Mesenchymal stem cell (in vitro differentiated cells and primary cell): Measurements from ENCODE around the gene GNRH2.
A peak's percentile ranks its signal among the peaks of the same experiment; 100 is the strongest.
"Not testable (repeated sequence)": the region's sequence is repeated elsewhere in the genome, so short reads cannot be mapped to it uniquely, and the experiment has no call there.

Source experiments
- DNase-seq: peaks from one replicate; pipeline ENCODE4 v3.0.0-alpha.2; 2013
- H2AFZ ChIP-seq: one replicate; pipeline ENCODE4 v1.6.1; 2013; ENCODE audit warnings: low read depth, mild to moderate bottlenecking, control low read depth, inconsistent platforms, low read length, moderate library complexity
- H2AK5ac ChIP-seq: 2 replicates; pipeline ENCODE4 v1.6.1; 2013; ENCODE audit warnings: low read length, moderate library complexity, mild to moderate bottlenecking, inconsistent platforms; ENCODE audit not compliant: severe bottlenecking
- H2BK120ac ChIP-seq: one replicate; pipeline ENCODE4 v1.6.1; 2013; ENCODE audit warnings: low read depth, mild to moderate bottlenecking, inconsistent platforms, low read length, moderate library complexity
- H2BK12ac ChIP-seq, 2 experiments: one replicate each; pipeline ENCODE4 v1.6.1; 2013; ENCODE audit warnings: inconsistent platforms in 2 of 2, low read length in 2 of 2, mild to moderate bottlenecking in 2 of 2, moderate library complexity in 2 of 2, control low read depth in 1 of 2
- H2BK15ac ChIP-seq: one replicate; pipeline ENCODE4 v1.6.1; 2013; ENCODE audit warnings: mild to moderate bottlenecking, low read depth, inconsistent platforms; ENCODE audit not compliant: poor library complexity, severe bottlenecking
- H2BK5ac ChIP-seq: 2 replicates; pipeline ENCODE4 v1.6.1; 2013; ENCODE audit warnings: low read depth, mild to moderate bottlenecking, low read length, control low read depth, inconsistent platforms; ENCODE audit not compliant: poor library complexity, severe bottlenecking
- H3K14ac ChIP-seq, 2 experiments: one replicate each; pipeline ENCODE4 v1.6.1; 2013; ENCODE audit warnings: inconsistent platforms in 2 of 2, low read length in 2 of 2, control low read depth in 1 of 2, mild to moderate bottlenecking in 1 of 2, moderate library complexity in 1 of 2
- H3K18ac ChIP-seq, 2 experiments: one replicate each; pipeline ENCODE4 v1.6.1; 2013; ENCODE audit warnings: inconsistent platforms in 2 of 2, low read length in 2 of 2, control low read depth in 1 of 2, low read depth in 1 of 2, mild to moderate bottlenecking in 1 of 2
- H3K23ac ChIP-seq, 2 experiments: one replicate each; pipeline ENCODE4 v1.6.1; 2013; ENCODE audit warnings: inconsistent platforms in 2 of 2, low read length in 2 of 2, mild to moderate bottlenecking in 2 of 2, moderate library complexity in 2 of 2, control low read depth in 1 of 2
- H3K27ac ChIP-seq: 2 replicates; pipeline ENCODE4 v1.5.1; 2013; ENCODE audit warnings: mild to moderate bottlenecking, moderate library complexity, low read length, control low read depth, inconsistent platforms; ENCODE audit not compliant: poor library complexity, severe bottlenecking
- H3K27me3 ChIP-seq, 2 experiments: 2 replicates each; pipeline versions ENCODE4 v1.6.1 to v1.7.0; 2013; ENCODE audit warnings: low read length in 2 of 2, mild to moderate bottlenecking in 2 of 2, moderate library complexity in 2 of 2, control low read depth in 1 of 2, inconsistent platforms in 1 of 2; ENCODE audit not compliant: control insufficient read depth in 1 of 2, insufficient read depth in 1 of 2
- H3K36me3 ChIP-seq, 2 experiments: 2 replicates each; pipeline versions ENCODE4 v1.6.1 to v1.7.0; 2013; ENCODE audit warnings: low read length in 2 of 2, control low read depth in 1 of 2, inconsistent platforms in 1 of 2, low read depth in 1 of 2, mild to moderate bottlenecking in 1 of 2; ENCODE audit not compliant: insufficient read depth in 2 of 2, control insufficient read depth in 1 of 2
- H3K4ac ChIP-seq, 2 experiments: one replicate each; pipeline ENCODE4 v1.6.1; 2013; ENCODE audit warnings: inconsistent platforms in 2 of 2, low read length in 2 of 2, mild to moderate bottlenecking in 2 of 2, moderate library complexity in 2 of 2, control low read depth in 1 of 2, low read depth in 1 of 2
- H3K4me1 ChIP-seq: 2 replicates; pipeline ENCODE4 v1.6.1; 2013; ENCODE audit warnings: low read depth, low read length, control low read depth; ENCODE audit not compliant: control insufficient read depth, insufficient read depth
- H3K4me2 ChIP-seq: 2 replicates; pipeline ENCODE4 v1.6.1; 2013; ENCODE audit warnings: low read length, mild to moderate bottlenecking, inconsistent platforms; ENCODE audit not compliant: poor library complexity, severe bottlenecking
- H3K4me3 ChIP-seq, 2 experiments: 2 replicates each; pipeline versions ENCODE4 v1.5.1 to v1.7.0; 2013; ENCODE audit warnings: low read length in 2 of 2, mild to moderate bottlenecking in 2 of 2, control low read depth in 1 of 2, low read depth in 1 of 2; ENCODE audit not compliant: insufficient read depth in 1 of 2
- H3K79me1 ChIP-seq: replicated peaks from 2 replicates; pipeline ENCODE4 v1.6.1; 2013; ENCODE audit warnings: mild to moderate bottlenecking, control low read depth, low read length, inconsistent platforms; ENCODE audit not compliant: poor library complexity, severe bottlenecking
- H3K9ac ChIP-seq: 2 replicates; pipeline ENCODE4 v1.7.0; 2013; ENCODE audit warnings: mild to moderate bottlenecking, low read length, moderate library complexity
- H3K9me3 ChIP-seq: 2 replicates; pipeline ENCODE4 v1.7.0; 2013; ENCODE audit warnings: mild to moderate bottlenecking, low read length; ENCODE audit not compliant: control insufficient read depth
- H4K8ac ChIP-seq: one replicate; pipeline ENCODE4 v1.6.1; 2013; ENCODE audit warnings: inconsistent platforms, mild to moderate bottlenecking, low read length, moderate library complexity
- H4K91ac ChIP-seq: one replicate; pipeline ENCODE4 v1.6.1; 2013; ENCODE audit warnings: mild to moderate bottlenecking, low read length, inconsistent platforms
- WGBS: methylation state at CpG from one replicate; pipeline ENCODE4 v1.1.7; 2013; ENCODE audit warnings: mixed read lengths; 5-methylcytosine and 5-hydroxymethylcytosine counted together

GNRH2 gene

GRCh38 chr20:3074812-3075211, 31.4 kb downstream of the GNRH2 start:
- H3K4me2 ChIP-seq: no peak overlapping the region
- peaks cover 25 to 45% of the 10 kb centered on the region in 2 experiments for H3K27me3 ChIP-seq
- H3K27ac ChIP-seq: no peak overlapping the region
- DNase-seq: no peak
- H2AFZ ChIP-seq: no peak overlapping the region
- H3K18ac ChIP-seq: no peak overlapping the region
- no peaks in the 10 kb centered on the region for H3K9me3 ChIP-seq
- no peak overlapping the region for H3K14ac ChIP-seq
- WGBS: 79% methylated on average over 6 of the region's 6 CpGs
- no peak overlapping the region for H4K8ac ChIP-seq
- no peak overlapping the region for H2BK15ac ChIP-seq
- no peak overlapping the region for H2BK120ac ChIP-seq
- H3K4me1 ChIP-seq: peaks cover 11% of the 10 kb centered on the region
- no peak overlapping the region for H3K4me3 ChIP-seq
- H3K79me1 ChIP-seq: no peaks in the 10 kb centered on the region
- no peaks in the 10 kb centered on the region for H3K36me3 ChIP-seq
- no peak overlapping the region for H3K23ac ChIP-seq
- no peak overlapping the region for H2BK12ac ChIP-seq
- H3K4ac ChIP-seq: no peak overlapping the region
- no peak overlapping the region for H2BK5ac ChIP-seq
- no peak overlapping the region for H2AK5ac ChIP-seq
- H3K9ac ChIP-seq: no peak overlapping the region
- H4K91ac ChIP-seq: no peak overlapping the region

- 90% methylated on average over 4 of the region's 6 CpGs for WGBS
- not testable (repeated sequence) for H3K27ac ChIP-seq, H2BK12ac ChIP-seq
These were observed 31.9 kb downstream of the GNRH2 start for GRCh38 chr20:3075315-3075714.

GRCh38 chr20:3077618-3078134, 34.3 kb downstream of the GNRH2 start:
- Histone ChIP-seq H3K4me2 (no peak overlapping the region), H3K27me3 (peaks cover 16 to 55% of the 10 kb centered on the region in 2 experiments), H4K8ac (no peak overlapping the region), H3K4me1 (peaks cover 9% of the 10 kb centered on the region), H3K9me3 (no peaks in the 10 kb centered on the region), H3K79me1 (no peaks in the 10 kb centered on the region), H3K36me3 (peaks cover 0 to 4% of the 10 kb centered on the region in 2 experiments), H3K4ac (no peak overlapping the region), H2AK5ac (no peak overlapping the region), H3K27ac (no peak overlapping the region), H3K9ac (no peak overlapping the region), H2BK120ac (no peak overlapping the region), H3K18ac (no peak overlapping the region), H2BK15ac (no peak overlapping the region), H3K23ac (no peak overlapping the region), H2BK5ac (no peak overlapping the region), H4K91ac (no peak overlapping the region), H3K4me3 (no peak overlapping the region), H3K14ac (no peak overlapping the region), H2BK12ac (no peak overlapping the region), H2AFZ (no peak overlapping the region)
- whole genome bisulfite sequencing: 80% methylated on average over 4 of the region's 4 CpGs
- DNase-seq: no peak

More at GRCh38 chr20:3075315-3075714, 31.9 kb downstream of the GNRH2 start:
- H3K4me3 ChIP-seq, H2BK120ac ChIP-seq, H3K9ac ChIP-seq, H3K9me3 ChIP-seq, H3K4me2 ChIP-seq, H2BK15ac ChIP-seq, H4K91ac ChIP-seq, H3K79me1 ChIP-seq, H2AK5ac ChIP-seq, H2BK5ac ChIP-seq, H3K4ac ChIP-seq, H3K14ac ChIP-seq, H2AFZ ChIP-seq, H3K18ac ChIP-seq, H3K23ac ChIP-seq, H3K36me3 ChIP-seq, DNase-seq, H4K8ac ChIP-seq: not testable (repeated sequence)
- Histone ChIP-seq H3K27me3 (peaks cover 25 to 48% of the 10 kb centered on the region in 2 experiments), H3K4me1 (peaks cover 11% of the 10 kb centered on the region)

- H3K36me3 ChIP-seq: peaks cover 0 to 7% of the 10 kb centered on the region in 2 experiments
- H4K8ac ChIP-seq: peak overlapping the region; percentile 7
- H2BK15ac ChIP-seq: no peak overlapping the region
- peaks cover 23 to 63% of the 10 kb centered on the region in 2 experiments for H3K27me3 ChIP-seq
- H3K9me3 ChIP-seq: no peaks in the 10 kb centered on the region
- H2BK5ac ChIP-seq: no peak overlapping the region
- H3K18ac ChIP-seq: no peak overlapping the region
- no peak overlapping the region for H3K4ac ChIP-seq
- H2AK5ac ChIP-seq: no peak overlapping the region
- 72% methylated on average over 6 of the region's 6 CpGs for WGBS
- H3K4me1 ChIP-seq: peaks cover 18% of the 10 kb centered on the region
- no peak overlapping the region for H3K14ac ChIP-seq
- DNase-seq: no peak
- H3K9ac ChIP-seq: no peak overlapping the region
- H2BK12ac ChIP-seq: no peak overlapping the region
- no peaks in the 10 kb centered on the region for H3K79me1 ChIP-seq
- H3K27ac ChIP-seq: no peak overlapping the region
- no peak overlapping the region for H3K4me3 ChIP-seq
- H4K91ac ChIP-seq: no peak overlapping the region
- H3K4me2 ChIP-seq: no peak overlapping the region
- no peak overlapping the region for H2AFZ ChIP-seq
- H3K23ac ChIP-seq: no peak overlapping the region
- H2BK120ac ChIP-seq: no peak overlapping the region
These were observed 37.5 kb downstream of the GNRH2 start for GRCh38 chr20:3080939-3081388.
